MM.1S (cell line): ENCODE results near the gene PKD2L1.

Experiments used
- EZH2 ChIP-seq: fragments of 300-600 bp; sonication (generic); optimal IDR thresholded peaks from 2 replicates; pipeline ENCODE3; 2017; ENCODE audit warnings: low read depth, mild to moderate bottlenecking, antibody characterized with exemption, low read length, mixed read lengths
- EZH2phosphoT487 ChIP-seq: fragments of 300-600 bp; sonication (generic); IDR thresholded peaks from 2 replicates; pipeline ENCODE4 v1.6.1; 2018; ENCODE audit warnings: antibody characterized with exemption, low read length
- TF ChIP-seq, protein P1 (sequence below): fragments of 300-600 bp; sonication (generic); IDR thresholded peaks from 2 replicates; pipeline ENCODE4 v1.5.1; 2016; ENCODE audit warnings: antibody characterized with exemption, low read length, mixed read lengths

- TF ChIP-seq, protein P1, sequence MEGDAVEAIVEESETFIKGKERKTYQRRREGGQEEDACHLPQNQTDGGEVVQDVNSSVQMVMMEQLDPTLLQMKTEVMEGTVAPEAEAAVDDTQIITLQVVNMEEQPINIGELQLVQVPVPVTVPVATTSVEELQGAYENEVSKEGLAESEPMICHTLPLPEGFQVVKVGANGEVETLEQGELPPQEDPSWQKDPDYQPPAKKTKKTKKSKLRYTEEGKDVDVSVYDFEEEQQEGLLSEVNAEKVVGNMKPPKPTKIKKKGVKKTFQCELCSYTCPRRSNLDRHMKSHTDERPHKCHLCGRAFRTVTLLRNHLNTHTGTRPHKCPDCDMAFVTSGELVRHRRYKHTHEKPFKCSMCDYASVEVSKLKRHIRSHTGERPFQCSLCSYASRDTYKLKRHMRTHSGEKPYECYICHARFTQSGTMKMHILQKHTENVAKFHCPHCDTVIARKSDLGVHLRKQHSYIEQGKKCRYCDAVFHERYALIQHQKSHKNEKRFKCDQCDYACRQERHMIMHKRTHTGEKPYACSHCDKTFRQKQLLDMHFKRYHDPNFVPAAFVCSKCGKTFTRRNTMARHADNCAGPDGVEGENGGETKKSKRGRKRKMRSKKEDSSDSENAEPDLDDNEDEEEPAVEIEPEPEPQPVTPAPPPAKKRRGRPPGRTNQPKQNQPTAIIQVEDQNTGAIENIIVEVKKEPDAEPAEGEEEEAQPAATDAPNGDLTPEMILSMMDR = no peak
- TF ChIP-seq EZH2 (no peak), EZH2phosphoT487 (no peak)
These were observed 32.8 kb upstream of the PKD2L1 start for GRCh38 chr10:100362570-100363496.
